Measurements from ENCODE around the gene GPR148.

DNA sequence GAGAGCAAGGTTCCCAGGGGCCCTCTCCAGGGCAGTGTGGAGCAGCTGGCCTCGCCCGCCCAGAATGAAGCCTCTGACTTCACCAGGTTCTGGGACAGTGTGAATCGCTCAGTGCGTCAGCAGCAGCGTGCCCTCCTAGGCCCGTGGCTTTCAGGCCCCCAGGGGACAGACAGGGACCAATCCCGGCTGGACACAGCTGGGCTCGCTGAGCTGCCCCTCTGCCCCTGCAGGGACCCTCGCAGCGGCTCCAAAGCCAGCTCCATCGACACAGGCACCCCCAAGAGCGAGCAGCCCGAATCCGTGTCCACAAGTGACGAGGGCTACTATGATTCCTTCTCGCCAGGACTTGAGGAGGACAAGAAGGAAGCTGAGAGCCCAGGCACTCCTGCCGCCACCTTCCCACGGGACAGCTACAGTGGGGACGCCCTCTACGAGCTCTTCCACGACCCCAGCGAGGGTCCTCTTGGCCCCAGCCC is 34.1 kb downstream of the GPR148 start:
- TF ChIP-seq, protein P1, sequence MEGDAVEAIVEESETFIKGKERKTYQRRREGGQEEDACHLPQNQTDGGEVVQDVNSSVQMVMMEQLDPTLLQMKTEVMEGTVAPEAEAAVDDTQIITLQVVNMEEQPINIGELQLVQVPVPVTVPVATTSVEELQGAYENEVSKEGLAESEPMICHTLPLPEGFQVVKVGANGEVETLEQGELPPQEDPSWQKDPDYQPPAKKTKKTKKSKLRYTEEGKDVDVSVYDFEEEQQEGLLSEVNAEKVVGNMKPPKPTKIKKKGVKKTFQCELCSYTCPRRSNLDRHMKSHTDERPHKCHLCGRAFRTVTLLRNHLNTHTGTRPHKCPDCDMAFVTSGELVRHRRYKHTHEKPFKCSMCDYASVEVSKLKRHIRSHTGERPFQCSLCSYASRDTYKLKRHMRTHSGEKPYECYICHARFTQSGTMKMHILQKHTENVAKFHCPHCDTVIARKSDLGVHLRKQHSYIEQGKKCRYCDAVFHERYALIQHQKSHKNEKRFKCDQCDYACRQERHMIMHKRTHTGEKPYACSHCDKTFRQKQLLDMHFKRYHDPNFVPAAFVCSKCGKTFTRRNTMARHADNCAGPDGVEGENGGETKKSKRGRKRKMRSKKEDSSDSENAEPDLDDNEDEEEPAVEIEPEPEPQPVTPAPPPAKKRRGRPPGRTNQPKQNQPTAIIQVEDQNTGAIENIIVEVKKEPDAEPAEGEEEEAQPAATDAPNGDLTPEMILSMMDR (IDR thresholded peaks at IDR 0.05), result no peak
- no peak for TF ChIP-seq POLR2A (IDR thresholded peaks at IDR 0.05)
